Fibroblast of lung (primary cell): ENCODE results near the gene ERMP1. TPM values are rescaled to one million over a fixed set of nuclear protein-coding genes. Genes with fewer than 3 reads are reported as not detected.

Experiments
- DNase-seq, 2 donors: peaks; one replicate each; pipeline versions ENCODE4 v3.0.0 to v3.0.0-alpha.2; 2010; ENCODE audit warnings: low read depth in 2 of 2
- H2AFZ ChIP-seq: 2 replicates; pipeline ENCODE4 v1.5.1; 2012; ENCODE audit warnings: low read length, control low read depth, inconsistent platforms
- H3K27ac ChIP-seq: 2 replicates; pipeline ENCODE4 v1.5.1; 2011; ENCODE audit warnings: low read length, control low read depth; ENCODE audit not compliant: insufficient read depth
- H3K27me3 ChIP-seq: 2 replicates; pipeline ENCODE4 v1.5.1; 2011; ENCODE audit warnings: mild to moderate bottlenecking, low read length; ENCODE audit not compliant: control insufficient read depth, insufficient read depth
- H3K36me3 ChIP-seq: 2 replicates; pipeline ENCODE4 v1.5.1; 2011; ENCODE audit warnings: low read length; ENCODE audit not compliant: control insufficient read depth, insufficient read depth
- H3K4me1 ChIP-seq: 2 replicates; pipeline ENCODE4 v1.5.1; 2011; ENCODE audit warnings: low read length; ENCODE audit not compliant: control insufficient read depth, insufficient read depth; ENCODE audit errors: extremely low read depth
- H3K4me2 ChIP-seq: 2 replicates; pipeline ENCODE4 v1.5.1; 2011; ENCODE audit warnings: low read length, control low read depth; ENCODE audit not compliant: insufficient read depth; ENCODE audit errors: extremely low read depth
- H3K4me3 ChIP-seq, 4 experiments: fragments of 200-600 bp in 1 of 4; sonication (generic) in 1 of 4; replicated peaks in 1 of 4; 2 replicates each; pipeline ENCODE4 v1.5.1; 2011 to 2016; ENCODE audit warnings: low read length in 4 of 4, low read depth in 3 of 4, mild to moderate bottlenecking in 3 of 4, control low read depth in 2 of 4, inconsistent platforms in 1 of 4, mixed read lengths in 1 of 4; ENCODE audit not compliant: insufficient read depth in 1 of 4; ENCODE audit errors: control extremely low read depth in 1 of 4
- H3K79me2 ChIP-seq: 2 replicates; pipeline ENCODE4 v1.5.1; 2012; ENCODE audit warnings: mild to moderate bottlenecking, low read length, inconsistent platforms; ENCODE audit not compliant: control insufficient read depth, insufficient read depth
- H3K9ac ChIP-seq: 2 replicates; pipeline ENCODE4 v1.5.1; 2011; ENCODE audit warnings: mild to moderate bottlenecking, low read length, control low read depth; ENCODE audit not compliant: insufficient read depth
- H3K9me3 ChIP-seq: 2 replicates; pipeline ENCODE4 v1.5.1; 2012; ENCODE audit warnings: low read depth, low read length; ENCODE audit not compliant: control insufficient read depth, insufficient read depth
- H4K20me1 ChIP-seq: 2 replicates; pipeline ENCODE4 v1.5.1; 2011; ENCODE audit warnings: low read length; ENCODE audit not compliant: control insufficient read depth, insufficient read depth; ENCODE audit errors: extremely low read depth
- EZH2 ChIP-seq: IDR thresholded peaks from 2 replicates; pipeline ENCODE4 v1.5.1; 2012; ENCODE audit warnings: low read length, control low read depth, mild to moderate bottlenecking; ENCODE audit errors: missing control alignments
- polyA plus RNA-seq, 2 donors: library from polyadenylated mRNA; depleted of rRNA in 1 of 2; stranded (reverse) in 1 of 2; unstranded in 1 of 2; fragments of >200 nt; gene quantifications; 2 replicates each; pipeline ENCODE4 v1.2.1, GENCODE V29; 2011 to 2012; ENCODE audit warnings: missing spikeins in 1 of 2
- total RNA-seq: library from RNA; depleted of rRNA; stranded (reverse); fragments of >200 nt; gene quantifications from 2 replicates; pipeline ENCODE4 v1.2.1, GENCODE V29; 2014
- TF ChIP-seq, protein P1 (sequence below), 2 donors: IDR thresholded peaks in 1 of 2; conservative IDR thresholded peaks in 1 of 2; 1 replicate in 1 of 2; 2 replicates in 1 of 2; pipeline ENCODE4 v1.5.1; 2011 to 2012; ENCODE audit warnings: low read length in 2 of 2, control low read depth in 1 of 2, inconsistent platforms in 1 of 2, low read depth in 1 of 2, mild to moderate bottlenecking in 1 of 2

Gene ERMP1
- total and polyA plus RNA-seq, 2 donors (not counting 1 experiment from before 2014, with no cell fraction given): 9.4 to 25.4 TPM

DNA sequence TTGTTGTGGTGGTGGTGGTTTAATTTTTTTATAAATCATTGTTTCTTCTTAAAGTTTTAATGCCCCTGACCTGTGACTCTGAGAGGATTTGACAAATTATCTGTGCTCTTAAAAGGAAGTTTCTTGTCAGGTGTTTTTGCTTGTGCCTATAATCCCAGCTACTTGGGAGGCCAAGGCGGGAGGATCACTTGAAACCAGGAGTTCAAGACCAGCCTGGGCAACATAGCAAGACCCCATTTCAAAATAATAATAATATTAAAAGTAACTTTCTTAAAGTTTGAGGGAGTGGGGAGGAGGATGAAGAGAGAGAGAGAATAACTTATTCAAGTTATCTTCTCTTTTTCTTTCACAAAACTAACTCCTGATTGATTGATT, 12.2 kb upstream of the ERMP1 start:
- H3K9me3 ChIP-seq: no peaks in the 10 kb centered on the region
- no peak overlapping the region for H3K4me2 ChIP-seq
- H3K79me2 ChIP-seq: no peaks in the 10 kb centered on the region
- H3K36me3 ChIP-seq: no peaks in the 10 kb centered on the region
- no peaks in the 10 kb centered on the region for H4K20me1 ChIP-seq
- H3K4me1 ChIP-seq: no peaks in the 10 kb centered on the region
- H3K9ac ChIP-seq: no peak overlapping the region
- no peak overlapping the region for H3K27ac ChIP-seq
- DNase-seq: no peak
- H3K4me3 ChIP-seq: no peak overlapping the region
- H3K27me3 ChIP-seq: no peaks in the 10 kb centered on the region
- no peak for TF ChIP-seq EZH2
- TF ChIP-seq, protein P1, sequence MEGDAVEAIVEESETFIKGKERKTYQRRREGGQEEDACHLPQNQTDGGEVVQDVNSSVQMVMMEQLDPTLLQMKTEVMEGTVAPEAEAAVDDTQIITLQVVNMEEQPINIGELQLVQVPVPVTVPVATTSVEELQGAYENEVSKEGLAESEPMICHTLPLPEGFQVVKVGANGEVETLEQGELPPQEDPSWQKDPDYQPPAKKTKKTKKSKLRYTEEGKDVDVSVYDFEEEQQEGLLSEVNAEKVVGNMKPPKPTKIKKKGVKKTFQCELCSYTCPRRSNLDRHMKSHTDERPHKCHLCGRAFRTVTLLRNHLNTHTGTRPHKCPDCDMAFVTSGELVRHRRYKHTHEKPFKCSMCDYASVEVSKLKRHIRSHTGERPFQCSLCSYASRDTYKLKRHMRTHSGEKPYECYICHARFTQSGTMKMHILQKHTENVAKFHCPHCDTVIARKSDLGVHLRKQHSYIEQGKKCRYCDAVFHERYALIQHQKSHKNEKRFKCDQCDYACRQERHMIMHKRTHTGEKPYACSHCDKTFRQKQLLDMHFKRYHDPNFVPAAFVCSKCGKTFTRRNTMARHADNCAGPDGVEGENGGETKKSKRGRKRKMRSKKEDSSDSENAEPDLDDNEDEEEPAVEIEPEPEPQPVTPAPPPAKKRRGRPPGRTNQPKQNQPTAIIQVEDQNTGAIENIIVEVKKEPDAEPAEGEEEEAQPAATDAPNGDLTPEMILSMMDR (conservative IDR thresholded peaks at IDR 0.05 in 1 of 2, IDR thresholded peaks at IDR 0.05 in 1 of 2; ENCODE audit: low read depth in 1 of 2, low read length in 2 of 2): no peak
- H2AFZ ChIP-seq: no peak overlapping the region

DNA sequence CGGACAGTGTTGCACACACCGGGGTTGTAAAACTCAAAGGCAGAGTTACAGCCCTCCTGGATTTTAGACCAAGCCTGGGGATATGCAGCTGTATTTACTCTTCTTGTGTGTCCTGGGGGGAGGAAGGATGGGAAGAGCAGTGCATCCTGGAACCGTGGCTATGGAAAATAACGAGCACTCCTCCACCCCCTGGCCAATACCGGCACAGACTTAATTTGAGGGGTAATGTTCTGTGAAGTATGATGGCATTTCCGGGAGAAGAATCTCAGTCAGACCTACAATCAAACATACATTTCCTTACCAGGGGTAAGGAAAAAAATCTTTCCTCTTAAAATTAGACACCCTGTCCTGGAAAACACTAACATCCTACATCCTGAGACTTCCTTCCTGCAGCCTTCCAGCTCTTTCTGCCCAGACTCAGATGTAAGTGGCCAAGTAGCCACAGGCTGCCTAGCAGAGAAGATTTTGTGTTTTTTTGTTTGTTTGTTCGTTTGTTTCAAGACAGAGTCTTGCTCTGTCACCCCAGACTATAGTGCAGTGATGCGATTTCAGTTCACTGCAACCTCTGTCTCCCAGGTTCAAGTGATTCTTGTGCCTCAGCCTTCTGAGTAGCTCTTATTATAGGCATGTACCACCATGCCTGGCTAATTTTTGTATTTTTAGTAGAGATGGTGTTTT, 11.0 kb upstream of the ERMP1 start:
- TF ChIP-seq, protein P1 (conservative IDR thresholded peaks at IDR 0.05 in 1 of 2, IDR thresholded peaks at IDR 0.05 in 1 of 2; ENCODE audit: low read depth in 1 of 2, low read length in 2 of 2): no peak
- TF ChIP-seq EZH2: no peak
- H3K9me3 ChIP-seq: no peaks in the 10 kb centered on the region
- no peak overlapping the region for H3K9ac ChIP-seq
- H3K4me1 ChIP-seq: peaks cover 6% of the 10 kb centered on the region
- H3K27ac ChIP-seq: no peak overlapping the region
- H3K36me3 ChIP-seq: no peaks in the 10 kb centered on the region
- no peaks in the 10 kb centered on the region for H4K20me1 ChIP-seq
- peak overlapping the region; percentile 27 for H2AFZ ChIP-seq
- H3K79me2 ChIP-seq: no peaks in the 10 kb centered on the region
- H3K27me3 ChIP-seq: no peaks in the 10 kb centered on the region
- peak; percentile 18 to 35 for DNase-seq
- H3K4me2 ChIP-seq: peak overlapping the region; percentile 33
- no peak overlapping the region for H3K4me3 ChIP-seq

- H2AFZ ChIP-seq: peak overlapping the region; percentile 27
- no peak overlapping the region for H3K4me2 ChIP-seq
Observed at GRCh38 chr9:5842929-5843793, 10.2 kb upstream of the ERMP1 start.

More at GRCh38 chr9:5842929-5843793, 10.2 kb upstream of the ERMP1 start:
- Histone ChIP-seq H3K4me3 (no peak overlapping the region), H3K4me1 (peaks cover 6% of the 10 kb centered on the region), H3K9me3 (no peaks in the 10 kb centered on the region), H3K27me3 (no peaks in the 10 kb centered on the region), H3K27ac (no peak overlapping the region), H3K36me3 (no peaks in the 10 kb centered on the region), H3K9ac (no peak overlapping the region), H4K20me1 (no peaks in the 10 kb centered on the region), H3K79me2 (no peaks in the 10 kb centered on the region)
- DNase-seq: no peak
- TF ChIP-seq, protein P1 (conservative IDR thresholded peaks at IDR 0.05 in 1 of 2, IDR thresholded peaks at IDR 0.05 in 1 of 2; ENCODE audit: low read depth in 1 of 2, low read length in 2 of 2): no peak
- TF ChIP-seq EZH2: no peak
